IMR-90 (cell line): ENCODE measurements around the gene CYP8B1. TPM values are rescaled to one million over a fixed set of nuclear protein-coding genes. Genes with fewer than 3 reads are reported as not detected.

Experiments used
- ATAC-seq: fragments of 200-7000 bp; cut with Tn5 transposase; 2 replicates; pipeline ENCODE4 v1.9.1; 2020; ENCODE audit warnings: low read depth, mild to moderate bottlenecking, moderate library complexity
- BruUV-seq: library from RNA; stranded (reverse); fragments of 400-500 nt; replicated peaks from 2 replicates; lab custom pipeline; 2021; lab: Mats Ljungman, UMichigan
- CTCF ChIA-PET: fragments of 300-600 bp; formaldehyde crosslinking; extraction: SDS; loops from one replicate; lab custom pipeline; 2021; ENCODE audit warnings: antibody characterized with exemption; lab: Yijun Ruan, JAX
- POLR2A ChIA-PET: fragments of 300-600 bp; sonication (Branson Sonifier 250); formaldehyde crosslinking; loops from one replicate; lab custom pipeline; 2022; ENCODE audit warnings: antibody characterized with exemption; ENCODE audit not compliant: unreplicated experiment; lab: Charles Lee
- DNase-seq: peaks from one replicate; pipeline ENCODE4 v3.0.0; 2013
- H2AFZ ChIP-seq: replicated peaks from 2 replicates; pipeline ENCODE3; 2013; ENCODE audit warnings: low read length, mild to moderate bottlenecking; ENCODE audit not compliant: poor library complexity
- H2AK5ac ChIP-seq: 2 replicates; pipeline ENCODE4 v1.6.1; 2013; ENCODE audit warnings: low read depth, low read length, inconsistent platforms
- H2AK9ac ChIP-seq: replicated peaks from 2 replicates; pipeline ENCODE3; 2013; ENCODE audit warnings: mild to moderate bottlenecking, low read depth, low read length, moderate library complexity; ENCODE audit not compliant: poor library complexity
- H2BK120ac ChIP-seq: 2 replicates; pipeline ENCODE4 v1.6.1; 2013; ENCODE audit warnings: low read depth, low read length, inconsistent platforms
- H2BK15ac ChIP-seq: 3 replicates; pipeline ENCODE4 v1.6.1; 2013; ENCODE audit warnings: low read depth, low read length, inconsistent platforms
- H2BK20ac ChIP-seq: 2 replicates; pipeline ENCODE4 v1.6.1; 2013; ENCODE audit warnings: low read depth, mild to moderate bottlenecking, inconsistent platforms, low read length, moderate library complexity
- H2BK5ac ChIP-seq: 2 replicates; pipeline ENCODE4 v1.6.1; 2013; ENCODE audit warnings: mild to moderate bottlenecking, low read depth, low read length, inconsistent platforms; ENCODE audit not compliant: poor library complexity, severe bottlenecking
- H3K14ac ChIP-seq: replicated peaks from 2 replicates; pipeline ENCODE4 v1.6.1; 2013; ENCODE audit warnings: low read depth, low read length, inconsistent platforms
- H3K18ac ChIP-seq: 2 replicates; pipeline ENCODE4 v1.6.1; 2013; ENCODE audit warnings: low read depth, low read length, control low read depth
- H3K23ac ChIP-seq: 2 replicates; pipeline ENCODE4 v1.6.1; 2013; ENCODE audit warnings: low read depth, low read length, inconsistent platforms
- H3K27ac ChIP-seq: 2 replicates; pipeline ENCODE4 v1.5.1; 2013; ENCODE audit warnings: mild to moderate bottlenecking, control low read depth, low read length; ENCODE audit not compliant: insufficient read depth
- H3K27me3 ChIP-seq: 2 replicates; pipeline ENCODE4 v1.6.1; 2013; ENCODE audit warnings: low read length; ENCODE audit not compliant: control insufficient read depth, insufficient read depth
- H3K36me3 ChIP-seq: 2 replicates; pipeline ENCODE4 v1.6.1; 2013; ENCODE audit warnings: low read length, mixed read lengths; ENCODE audit not compliant: control insufficient read depth, insufficient read depth
- H3K4ac ChIP-seq: 2 replicates; pipeline ENCODE4 v1.6.1; 2013; ENCODE audit warnings: low read depth, low read length, inconsistent platforms
- H3K4me1 ChIP-seq: 2 replicates; pipeline ENCODE4 v1.6.1; 2013; ENCODE audit warnings: low read length, mixed read lengths; ENCODE audit not compliant: control insufficient read depth, insufficient read depth
- H3K4me2 ChIP-seq: 2 replicates; pipeline ENCODE4 v1.6.1; 2013; ENCODE audit warnings: low read depth, mild to moderate bottlenecking, control low read depth, low read length, moderate library complexity
- H3K4me3 ChIP-seq: 2 replicates; pipeline ENCODE4 v1.5.1; 2013; ENCODE audit warnings: low read depth, mild to moderate bottlenecking, control low read depth, low read length, moderate library complexity; ENCODE audit not compliant: insufficient read depth
- H3K56ac ChIP-seq: 2 replicates; pipeline ENCODE4 v1.6.1; 2013; ENCODE audit warnings: low read length, inconsistent platforms; ENCODE audit not compliant: insufficient read depth; ENCODE audit errors: extremely low read depth
- H3K79me1 ChIP-seq, 2 experiments: 2 replicates each; pipeline ENCODE4 v1.6.1; 2013; ENCODE audit warnings: low read length in 2 of 2, inconsistent platforms in 1 of 2, low read depth in 1 of 2
- H3K9ac ChIP-seq: 2 replicates; pipeline ENCODE4 v1.6.1; 2013; ENCODE audit warnings: low read depth, low read length, control low read depth
- H3K9me1 ChIP-seq: 2 replicates; pipeline ENCODE4 v1.6.1; 2013; ENCODE audit warnings: low read length, inconsistent platforms; ENCODE audit not compliant: insufficient read depth
- H3K9me3 ChIP-seq: 2 replicates; pipeline ENCODE4 v1.6.1; 2013; ENCODE audit warnings: low read length; ENCODE audit not compliant: control insufficient read depth, insufficient read depth
- H4K20me1 ChIP-seq: 2 replicates; pipeline ENCODE4 v1.6.1; 2013; ENCODE audit warnings: low read length, inconsistent platforms; ENCODE audit not compliant: insufficient read depth
- H4K5ac ChIP-seq: 2 replicates; pipeline ENCODE4 v1.6.1; 2013; ENCODE audit warnings: mild to moderate bottlenecking, low read depth, low read length, control low read depth
- H4K8ac ChIP-seq, 2 experiments: 2 replicates each; pipeline ENCODE4 v1.6.1; 2013; ENCODE audit warnings: low read depth in 2 of 2, low read length in 2 of 2, control low read depth in 1 of 2, inconsistent platforms in 1 of 2
- H4K91ac ChIP-seq: 2 replicates; pipeline ENCODE4 v1.6.1; 2013; ENCODE audit warnings: low read depth, low read length, inconsistent platforms; ENCODE audit not compliant: insufficient read depth
- BHLHE40 ChIP-seq: fragments of 150-350 bp; IDR thresholded peaks from 2 replicates; pipeline ENCODE4 v1.6.1; 2016; ENCODE audit warnings: mild to moderate bottlenecking, low read depth, low read length
- CEBPB ChIP-seq: IDR thresholded peaks from 2 replicates; pipeline ENCODE4 v1.6.1; 2012; ENCODE audit warnings: low read depth, low read length, improper control_type of control experiment
- FOS ChIP-seq: fragments of 150-350 bp; IDR thresholded peaks from 2 replicates; pipeline ENCODE4 v1.6.1; 2016; ENCODE audit warnings: low read depth, low read length
- MXI1 ChIP-seq: IDR thresholded peaks from 2 replicates; pipeline ENCODE4 v1.6.1; 2012; ENCODE audit warnings: low read depth, mild to moderate bottlenecking, low read length, moderate library complexity, borderline replicate concordance
- NFE2L2 ChIP-seq: fragments of 150-350 bp; IDR thresholded peaks from 2 replicates; pipeline ENCODE4 v1.6.1; 2016; ENCODE audit warnings: low read depth, mild to moderate bottlenecking, low read length
- RAD21 ChIP-seq: IDR thresholded peaks from 2 replicates; pipeline ENCODE4 v1.6.1; 2012; ENCODE audit warnings: low read length, improper control_type of control experiment
- RFX5 ChIP-seq: IDR thresholded peaks from 2 replicates; pipeline ENCODE4 v1.8.0; 2012; ENCODE audit warnings: low read depth, mild to moderate bottlenecking, low read length, moderate library complexity
- SMC3 ChIP-seq: fragments of 150-350 bp; IDR thresholded peaks from 2 replicates; pipeline ENCODE4 v1.6.1; 2016; ENCODE audit warnings: low read depth, mild to moderate bottlenecking, antibody characterized with exemption, low read length, moderate library complexity
- WGBS, 2 experiments: methylation state at CpG; one replicate each; pipeline versions ENCODE4 v1.1.5 to v1.1.7; 2013; ENCODE audit warnings: missing lambda C conversion rate in 2 of 2; ENCODE audit not compliant: insufficient read length in 1 of 2; ENCODE audit errors: extremely low coverage in 2 of 2; 5-methylcytosine and 5-hydroxymethylcytosine counted together
- dilution Hi-C: fragments of 300-500 bp; cut with HindIII; formaldehyde crosslinking; loops from one replicate; pipeline ENCODE4 v1.14.3; 2018; ENCODE audit warnings: low sequenced_read_pairs; ENCODE audit not compliant: unreplicated experiment
- in situ Hi-C: fragments of 300-500 bp; cut with MboI; formaldehyde crosslinking; loops from 3 replicates; pipeline ENCODE4 v1.14.3; 2019; ENCODE audit warnings: low sequenced_read_pairs, inconsistent platforms, mixed read lengths
- intact Hi-C: fragments of 100-400 bp; cut with micrococcal nuclease; formaldehyde crosslinking; loops from 2 replicates; pipeline ENCODE4 v1.10.0; 2022
- polyA plus RNA-seq, 3 experiments: library from polyadenylated mRNA; depleted of rRNA; stranded (reverse); fragments of >200 nt; gene quantifications; 2 replicates each; pipeline ENCODE4 v1.2.3, GENCODE V29; 2012; ENCODE audit warnings: low replicate concordance in 1 of 3
- total RNA-seq: library from RNA; depleted of rRNA; stranded (reverse); fragments of >200 nt; gene quantifications from 2 replicates; pipeline ENCODE4 v1.2.3, GENCODE V29; 2012
- TF ChIP-seq, protein P1 (sequence below): conservative IDR thresholded peaks from 2 replicates; pipeline ENCODE4 v1.5.1; 2012; ENCODE audit warnings: mild to moderate bottlenecking, low read depth, low read length, improper control_type of control experiment
- TF ChIP-seq, protein P2 (sequence below): fragments of 150-350 bp; IDR thresholded peaks from 2 replicates; pipeline ENCODE4 v1.6.1; 2016; ENCODE audit warnings: low read depth, mild to moderate bottlenecking, low read length, moderate library complexity, borderline replicate concordance

CYP8B1 gene
- total and polyA plus RNA-seq, 2 of the 4 experiments (the other 2 are of a cell fraction): not detected

DNA sequence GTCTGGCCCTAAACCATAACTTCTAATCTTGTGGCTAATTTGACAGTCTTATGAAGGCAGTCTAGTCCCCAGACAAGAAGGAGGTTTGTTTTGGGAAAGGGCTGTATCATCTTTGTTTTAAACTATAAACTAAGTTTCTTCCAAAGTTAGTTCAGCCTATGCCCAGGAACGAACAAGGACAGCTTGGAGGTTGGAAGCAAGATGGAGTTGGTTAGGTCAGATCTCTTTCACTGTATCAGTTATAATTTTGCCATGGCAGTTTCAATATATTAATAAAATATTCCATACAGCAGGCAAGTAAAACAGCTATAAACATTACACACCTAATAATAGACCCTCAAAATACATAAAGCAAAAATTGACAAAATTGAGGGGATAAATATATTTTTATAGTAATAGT is 17.1 kb upstream of the CYP8B1 start:
- no peaks in the 10 kb centered on the region for H3K36me3 ChIP-seq
- H4K20me1 ChIP-seq: no peaks in the 10 kb centered on the region
- H2AFZ ChIP-seq: no peak overlapping the region
- H3K4me1 ChIP-seq: no peaks in the 10 kb centered on the region
- dilution Hi-C loops: no loop called here
- no peak for TF ChIP-seq FOS
- no peak for TF ChIP-seq RAD21
- TF ChIP-seq CEBPB: no peak
- no peak for TF ChIP-seq BHLHE40
- TF ChIP-seq, protein P1, sequence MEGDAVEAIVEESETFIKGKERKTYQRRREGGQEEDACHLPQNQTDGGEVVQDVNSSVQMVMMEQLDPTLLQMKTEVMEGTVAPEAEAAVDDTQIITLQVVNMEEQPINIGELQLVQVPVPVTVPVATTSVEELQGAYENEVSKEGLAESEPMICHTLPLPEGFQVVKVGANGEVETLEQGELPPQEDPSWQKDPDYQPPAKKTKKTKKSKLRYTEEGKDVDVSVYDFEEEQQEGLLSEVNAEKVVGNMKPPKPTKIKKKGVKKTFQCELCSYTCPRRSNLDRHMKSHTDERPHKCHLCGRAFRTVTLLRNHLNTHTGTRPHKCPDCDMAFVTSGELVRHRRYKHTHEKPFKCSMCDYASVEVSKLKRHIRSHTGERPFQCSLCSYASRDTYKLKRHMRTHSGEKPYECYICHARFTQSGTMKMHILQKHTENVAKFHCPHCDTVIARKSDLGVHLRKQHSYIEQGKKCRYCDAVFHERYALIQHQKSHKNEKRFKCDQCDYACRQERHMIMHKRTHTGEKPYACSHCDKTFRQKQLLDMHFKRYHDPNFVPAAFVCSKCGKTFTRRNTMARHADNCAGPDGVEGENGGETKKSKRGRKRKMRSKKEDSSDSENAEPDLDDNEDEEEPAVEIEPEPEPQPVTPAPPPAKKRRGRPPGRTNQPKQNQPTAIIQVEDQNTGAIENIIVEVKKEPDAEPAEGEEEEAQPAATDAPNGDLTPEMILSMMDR: no peak
- no peak for TF ChIP-seq SMC3
- no peak for TF ChIP-seq NFE2L2
- no peak for TF ChIP-seq RFX5
- no peak for TF ChIP-seq MXI1
- TF ChIP-seq, protein P2, sequence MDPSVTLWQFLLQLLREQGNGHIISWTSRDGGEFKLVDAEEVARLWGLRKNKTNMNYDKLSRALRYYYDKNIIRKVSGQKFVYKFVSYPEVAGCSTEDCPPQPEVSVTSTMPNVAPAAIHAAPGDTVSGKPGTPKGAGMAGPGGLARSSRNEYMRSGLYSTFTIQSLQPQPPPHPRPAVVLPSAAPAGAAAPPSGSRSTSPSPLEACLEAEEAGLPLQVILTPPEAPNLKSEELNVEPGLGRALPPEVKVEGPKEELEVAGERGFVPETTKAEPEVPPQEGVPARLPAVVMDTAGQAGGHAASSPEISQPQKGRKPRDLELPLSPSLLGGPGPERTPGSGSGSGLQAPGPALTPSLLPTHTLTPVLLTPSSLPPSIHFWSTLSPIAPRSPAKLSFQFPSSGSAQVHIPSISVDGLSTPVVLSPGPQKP: no peak
- H3K9ac ChIP-seq: no peak overlapping the region
- no peak overlapping the region for H4K5ac ChIP-seq
- DNase-seq: no peak
- no peak for ATAC-seq
- H3K4me2 ChIP-seq: no peak overlapping the region
- no peak overlapping the region for H3K4ac ChIP-seq
- H3K4me3 ChIP-seq: no peak overlapping the region
- no peak overlapping the region for H2AK9ac ChIP-seq
- ChIA-PET POLR2A (no interaction called here), CTCF (interaction anchor here (1.3 kb wide), 1 partner anchor 10 kb away, joined by 3 read pairs; no protein-coding TSS in a partner anchor)
- intact Hi-C loops: no loop called here
- H2BK5ac ChIP-seq: no peak overlapping the region
- H3K14ac ChIP-seq: no peak overlapping the region
- no peak overlapping the region for H2BK20ac ChIP-seq
- H3K27ac ChIP-seq: no peak overlapping the region
- no CpG with 5 or more reads among the region's 1 CpG for WGBS, 2 experiments
- H3K9me1 ChIP-seq: no peaks in the 10 kb centered on the region
- no peaks in the 10 kb centered on the region for H3K27me3 ChIP-seq
- H3K79me1 ChIP-seq: no peaks in the 10 kb centered on the region
- no peak overlapping the region for H3K56ac ChIP-seq
- H3K23ac ChIP-seq: no peak overlapping the region
- no TSS peak for BruUV-seq
- no peak overlapping the region for H4K91ac ChIP-seq
- no peak overlapping the region for H2AK5ac ChIP-seq
- no peak overlapping the region for H3K18ac ChIP-seq
- H2BK15ac ChIP-seq: no peak overlapping the region
- H3K9me3 ChIP-seq: no peaks in the 10 kb centered on the region
- H4K8ac ChIP-seq: no peak overlapping the region
- no peak overlapping the region for H2BK120ac ChIP-seq
- in situ Hi-C loops: no loop called here
